Stimulated activated CD8-positive, alpha-beta memory T cell treated with anti-CD3 and anti-CD28 coated beads, Interleukin-12 subunit alpha, Interleukin-12 subunit beta, amount 100 ng/mL, for 24 hours (primary cell): Measurements from ENCODE around the gene PRUNE2.
"Not testable (repeated sequence)": the region's sequence is repeated elsewhere in the genome, so short reads cannot be mapped to it uniquely, and the experiment has no call there.

Source experiments
- DNase-seq: peaks from one replicate; pipeline ENCODE4 v3.0.0-alpha.2; 2020; ENCODE audit errors: extremely low read depth

Gene PRUNE2

GRCh38 chr9:76793784-76794431 is 112.0 kb downstream of the PRUNE2 start:
- no peak for DNase-seq

DNA sequence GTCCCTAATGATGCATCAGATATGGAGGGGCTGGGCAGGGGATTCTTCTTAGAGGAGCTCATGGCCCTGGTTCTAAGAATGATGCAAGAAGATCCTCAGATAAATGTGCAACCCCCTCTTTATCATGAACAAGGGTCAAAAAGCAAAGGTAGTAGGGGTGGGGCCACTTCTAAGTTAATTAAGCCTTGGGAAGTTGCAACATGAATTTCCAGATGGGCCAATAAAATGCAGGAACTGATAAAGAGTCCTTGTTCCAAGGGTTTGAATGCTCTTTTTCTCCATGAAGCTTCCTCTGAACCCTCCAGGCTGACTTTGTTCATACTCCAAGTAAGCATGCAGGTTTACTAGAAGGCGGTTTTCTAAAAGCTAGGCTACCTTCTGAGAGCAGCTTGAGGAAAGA is 116.1 kb downstream of the PRUNE2 start:
- no peak for DNase-seq

DNA sequence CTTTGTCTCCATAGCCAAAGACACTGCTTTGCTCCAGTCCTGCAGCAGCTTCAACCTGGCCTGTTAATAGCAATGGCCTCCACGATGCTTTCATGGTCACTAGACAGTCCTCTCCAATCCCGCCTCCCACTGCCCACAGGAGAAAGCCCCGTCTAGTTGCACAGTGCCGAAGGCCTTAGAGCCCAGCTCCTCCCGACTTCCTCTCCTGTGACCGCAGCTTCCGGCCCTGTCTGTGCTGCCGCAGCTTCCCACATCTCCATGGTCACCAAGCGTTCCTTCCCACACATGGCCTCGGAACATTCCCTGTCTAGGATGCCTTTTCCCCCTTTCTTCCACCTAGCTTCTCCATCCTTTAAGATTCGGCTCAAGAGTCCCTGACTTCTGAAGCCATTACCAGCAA is 118.2 kb downstream of the PRUNE2 start:
- no peak for DNase-seq

- DNase-seq: no peak
Observed at GRCh38 chr9:76785501-76785900, 120.4 kb downstream of the PRUNE2 start.

GRCh38 chr9:76784881-76785280 is 121.0 kb downstream of the PRUNE2 start:
- no peak for DNase-seq

DNA sequence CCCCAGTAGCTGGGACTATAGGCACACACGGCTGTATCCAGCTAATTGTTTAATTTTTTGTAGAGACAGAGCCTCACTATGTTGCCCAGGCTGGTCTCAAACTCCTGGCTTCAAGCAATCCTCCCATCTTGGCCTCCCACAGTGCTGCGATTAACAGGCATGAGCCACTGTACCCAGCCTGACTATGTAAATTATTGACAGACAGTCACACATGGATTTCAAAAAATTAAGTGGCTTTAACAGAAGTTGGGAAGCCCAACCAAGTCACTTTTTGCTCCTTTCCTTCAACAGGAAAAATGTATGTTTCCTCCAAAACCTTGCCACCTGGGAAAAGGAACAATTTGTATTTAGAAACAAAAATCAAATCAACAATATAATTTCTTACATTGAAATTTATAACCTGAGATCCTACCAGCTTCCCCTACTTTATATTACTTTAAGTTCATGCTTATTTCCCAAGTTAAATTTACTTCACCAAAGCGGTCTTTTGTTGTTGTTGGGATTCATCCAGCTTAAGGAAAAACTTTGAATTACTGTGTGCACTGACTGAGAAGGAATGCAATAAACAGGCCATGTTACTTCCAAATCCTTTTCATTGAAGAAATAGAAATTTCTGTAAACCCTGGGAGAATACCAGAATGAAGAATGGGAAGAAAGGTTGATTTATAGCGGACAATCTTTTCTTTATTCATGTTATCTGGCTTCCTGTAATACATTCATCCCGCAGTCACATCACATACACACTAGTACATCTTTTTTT is 133.0 kb downstream of the PRUNE2 start:
- no peak for DNase-seq

- DNase-seq: no peak
Observed at GRCh38 chr9:76766126-76766525, 139.8 kb downstream of the PRUNE2 start.

- DNase-seq: no peak
Observed at GRCh38 chr9:76764138-76764537, 141.8 kb downstream of the PRUNE2 start, which contains the start of gene PCA3. PCA3 (plus strand) TSS chr9:76764438.

- no peak for DNase-seq
Observed at GRCh38 chr9:76761448-76761847, 144.5 kb downstream of the PRUNE2 start.

- DNase-seq: no peak
Observed at GRCh38 chr9:76759732-76760131, 146.2 kb downstream of the PRUNE2 start.

DNA sequence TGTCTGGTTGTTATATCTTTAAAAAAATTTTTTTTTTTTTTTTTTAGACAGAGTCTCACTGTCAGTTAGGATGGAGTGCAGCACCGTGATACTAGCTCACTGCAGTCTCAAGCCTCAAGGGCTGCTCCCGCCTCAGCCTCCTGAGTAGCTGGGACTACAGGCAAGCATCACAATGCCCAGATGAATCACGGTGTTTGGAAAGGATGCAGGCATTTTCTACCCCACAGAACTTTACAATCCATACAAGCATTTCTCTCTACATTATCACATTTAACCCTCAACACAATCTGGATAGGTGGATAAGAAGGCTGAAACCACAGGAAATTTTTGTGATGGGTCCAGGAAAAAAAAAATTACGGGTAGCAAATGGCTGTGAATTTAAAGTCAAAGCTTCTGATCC is 147.4 kb downstream of the PRUNE2 start:
- no peak for DNase-seq

GRCh38 chr9:76756941-76757673 is 148.8 kb downstream of the PRUNE2 start:
- DNase-seq: no peak

DNA sequence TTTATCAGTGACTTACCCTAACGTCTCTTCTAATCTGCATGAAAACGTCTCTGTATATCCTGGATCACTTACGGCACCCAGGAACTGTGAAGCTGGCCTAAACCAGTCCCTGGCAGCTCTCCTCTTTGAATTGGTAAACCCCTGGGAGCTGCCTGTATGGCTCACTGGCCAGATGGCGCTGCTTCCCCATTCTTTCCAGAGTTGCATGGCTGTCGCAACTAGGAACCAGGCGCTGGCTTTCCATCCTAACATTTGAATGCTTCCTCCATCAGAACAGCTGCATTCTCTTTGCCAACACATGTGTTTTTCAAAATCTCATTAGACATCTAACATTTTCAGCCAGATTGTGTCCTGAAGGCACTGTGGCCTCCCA is 149.7 kb downstream of the PRUNE2 start:
- no peak for DNase-seq

- no peak for DNase-seq
Observed at GRCh38 chr9:76751001-76751400, 154.9 kb downstream of the PRUNE2 start.

DNA sequence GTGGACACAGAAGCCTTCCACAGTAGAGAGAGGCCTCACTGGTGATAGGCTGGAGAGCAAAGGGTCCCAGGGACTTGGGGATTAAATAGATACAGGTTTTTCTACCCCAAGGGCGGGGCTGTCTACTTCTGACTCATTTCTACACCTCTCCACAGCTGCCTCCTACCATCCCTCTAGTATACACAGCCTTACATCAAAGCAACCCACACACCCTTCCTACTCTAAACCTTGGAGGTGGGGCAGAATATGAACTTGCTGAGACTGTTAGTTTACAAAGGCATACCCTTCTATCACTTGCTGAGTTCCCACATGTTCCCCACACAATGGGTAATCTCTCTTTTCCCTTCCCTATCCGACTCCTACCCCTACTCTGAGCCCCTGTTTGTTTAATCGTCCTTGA is 161.6 kb downstream of the PRUNE2 start:
- no peak for DNase-seq

GRCh38 chr9:76743931-76744330 is 162.0 kb downstream of the PRUNE2 start:
- no peak for DNase-seq

DNA sequence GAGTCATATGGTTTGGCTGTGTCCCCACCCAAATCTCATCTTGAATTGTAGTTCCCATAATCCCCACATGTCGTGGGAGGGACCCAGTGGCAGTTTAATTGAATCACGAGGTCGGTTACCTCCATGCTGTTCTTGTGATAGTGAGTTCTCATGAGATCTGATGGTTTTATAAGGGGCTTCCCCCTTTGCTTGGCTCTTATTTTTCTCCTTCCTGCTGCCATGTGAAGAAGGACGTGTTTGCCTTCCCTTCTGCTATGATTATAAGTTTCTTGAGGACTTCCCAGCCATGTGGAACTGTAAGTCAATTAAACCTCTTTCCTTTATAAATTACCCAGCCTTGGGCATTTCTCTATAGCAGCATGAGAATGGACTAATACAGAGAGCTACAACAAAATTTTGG is 163.0 kb downstream of the PRUNE2 start:
- DNase-seq: not testable (repeated sequence)

GRCh38 chr9:76741524-76741923 is 164.4 kb downstream of the PRUNE2 start:
- DNase-seq: no peak

DNA sequence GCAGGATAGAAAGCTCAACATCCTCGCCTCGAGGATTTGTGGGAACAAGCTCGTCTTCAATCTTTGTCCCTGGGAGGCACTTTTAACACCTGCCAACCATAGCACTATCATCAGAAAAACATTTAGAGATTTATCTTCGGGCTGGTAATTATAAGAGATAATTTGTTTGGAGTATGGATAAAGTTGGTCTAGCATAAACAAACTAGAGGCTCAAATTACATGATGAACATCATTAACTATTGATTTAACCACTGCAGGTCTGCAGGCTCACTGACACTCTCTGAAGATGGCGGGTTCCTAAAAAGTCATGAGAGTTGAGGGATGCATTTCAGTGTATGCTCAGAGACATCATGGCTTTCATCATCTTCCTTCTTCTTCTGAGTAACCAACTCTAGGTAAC is 167.5 kb downstream of the PRUNE2 start:
- no peak for DNase-seq

GRCh38 chr9:76737154-76737902 is 168.6 kb downstream of the PRUNE2 start:
- DNase-seq: no peak

DNA sequence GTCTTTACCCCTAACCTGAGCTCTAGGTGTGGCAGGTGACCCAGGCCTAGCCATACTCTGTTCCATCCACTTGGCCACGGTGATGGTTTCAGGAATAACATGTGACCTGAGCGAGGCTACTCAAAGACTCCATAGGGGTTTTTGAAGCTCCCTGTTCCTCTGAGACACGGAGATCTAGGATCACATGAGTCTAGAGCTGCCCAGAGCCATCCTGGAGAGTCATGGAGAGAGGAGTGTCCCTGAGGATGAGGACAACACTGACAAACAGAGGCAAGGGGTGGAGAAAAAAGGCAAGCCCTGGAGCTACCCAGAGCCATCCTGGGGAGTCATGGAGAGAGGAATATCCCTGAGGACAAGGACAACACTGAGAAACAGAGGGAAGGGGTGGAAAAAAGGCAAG is 171.2 kb downstream of the PRUNE2 start:
- no peak for DNase-seq

DNA sequence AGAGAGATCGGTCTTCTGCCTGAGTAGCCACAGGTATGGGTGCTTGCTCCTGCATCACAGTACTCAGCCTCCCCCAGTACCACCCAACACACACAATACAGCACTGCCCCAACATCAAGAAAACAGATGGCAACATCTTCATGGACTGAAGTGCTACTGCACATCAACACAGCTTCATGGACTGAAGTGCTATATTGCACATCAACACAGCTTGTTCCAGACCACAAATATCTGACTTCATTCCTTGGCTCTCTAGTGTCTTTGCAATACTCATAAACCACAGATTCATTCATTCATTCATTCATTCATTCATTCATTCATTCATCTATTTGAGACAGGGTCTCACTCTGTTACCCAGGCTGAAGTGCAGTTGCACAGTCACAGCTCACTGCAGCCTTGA is 172.8 kb downstream of the PRUNE2 start:
- DNase-seq: no peak
